Measurements from ENCODE around the gene TTC28. TPM values are rescaled to one million over a fixed set of nuclear protein-coding genes. Genes with fewer than 3 reads are reported as not detected.

The TTC28 gene
- total and polyA plus RNA-seq, 2 donors (not counting 3 experiments of a cell fraction or from before 2014, with no cell fraction given): 16.5 to 51.1 TPM

DNA sequence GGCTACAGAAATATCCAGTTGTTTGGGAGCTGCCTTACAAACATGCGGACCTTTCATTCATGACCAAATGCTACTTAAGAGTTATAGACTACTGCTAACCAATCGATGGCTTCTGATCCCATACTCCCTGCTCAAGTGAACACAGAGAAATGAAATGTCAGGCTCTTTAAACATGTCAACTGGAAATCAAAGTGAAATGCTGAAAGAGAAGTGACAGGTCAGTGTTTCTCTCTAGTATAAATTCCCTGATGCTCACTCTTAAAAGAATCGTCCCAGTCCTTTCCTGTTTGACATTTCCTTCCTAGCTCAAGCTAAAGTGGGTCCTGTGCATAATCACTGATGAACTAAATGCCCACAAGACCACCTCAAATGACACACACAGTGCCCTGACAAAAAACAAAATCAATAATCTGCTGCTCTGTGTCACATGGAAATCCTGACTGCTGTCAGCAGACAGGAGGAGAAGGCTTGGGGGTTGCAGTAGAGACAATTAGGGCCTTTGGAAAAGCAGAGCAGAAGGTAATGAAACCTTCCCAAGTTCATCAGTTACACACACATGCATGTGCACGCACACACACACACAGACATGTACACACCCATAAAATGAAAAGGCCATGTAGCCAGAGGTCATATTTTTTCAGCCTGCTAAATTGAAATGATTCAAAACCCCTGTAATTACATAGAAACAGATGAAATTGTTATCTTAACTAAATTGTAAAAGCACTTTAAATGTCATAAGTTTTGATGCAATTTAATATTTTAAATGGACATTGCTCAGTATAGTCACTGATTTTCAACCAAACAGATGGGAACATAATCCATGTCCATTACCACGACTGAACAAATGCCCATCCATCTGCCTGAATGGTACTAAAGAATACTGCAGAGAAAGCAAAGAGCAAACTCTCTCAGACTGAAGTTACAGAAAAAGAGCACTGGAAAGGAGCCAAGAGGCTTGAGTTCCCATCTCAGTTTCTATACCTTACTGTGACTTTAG, 330.7 kb downstream of the TTC28 start:
- no peak for FAIRE-seq
- no peak for DNase-seq (ENCODE audit: low read depth, low spot score)
- dilution Hi-C loops (cut with MboI; ENCODE audit: extremely low pct_ligation_motif_present, low sequenced_read_pairs) (no loop called here), intact Hi-C loops (cut with micrococcal nuclease) (no loop called here)
- CTCF ChIA-PET: no interaction called here
- Histone ChIP-seq H3K36me3 (ENCODE audit: control insufficient read depth in 2 of 2, extremely low read depth in 1 of 2, insufficient read depth in 2 of 2, low read length in 2 of 2) (no peaks in the 10 kb centered on the region), H3K79me2 (ENCODE audit: control insufficient read depth, insufficient read depth, low read length) (no peaks in the 10 kb centered on the region), H3K27me3 (ENCODE audit: control insufficient read depth in 2 of 2, insufficient read depth in 2 of 2, low read length in 2 of 2) (no peaks in the 10 kb centered on the region), H3K27ac (ENCODE audit: insufficient read depth, low read depth, low read length) (no peak overlapping the region), H3K9ac (replicated peaks; ENCODE audit: extremely low read depth, insufficient read depth, low read length) (no peak overlapping the region), H3K4me3 (replicated peaks in 1 of 3; ENCODE audit: insufficient read depth in 1 of 3, low read depth in 1 of 3, low read length in 3 of 3) (no peak overlapping the region), H3K4me1 (ENCODE audit: control insufficient read depth, extremely low read depth, insufficient read depth, low read length) (no peaks in the 10 kb centered on the region), H2AFZ (ENCODE audit: low read depth, low read length) (no peak overlapping the region), H3K9me3 (replicated peaks; ENCODE audit: control insufficient read depth, insufficient read depth, low read length) (no peaks in the 10 kb centered on the region), H4K20me1 (replicated peaks; ENCODE audit: control insufficient read depth, extremely low read depth, insufficient read depth, low read length) (peaks cover 8% of the 10 kb centered on the region), H3K4me2 (ENCODE audit: insufficient read depth, low read length) (no peak overlapping the region), H3K9me1 (replicated peaks; ENCODE audit: control insufficient read depth, extremely low read depth, insufficient read depth, low read length) (no peaks in the 10 kb centered on the region)
- no TSS peak for BruUV-seq (replicated peaks)
- TF ChIP-seq MYC (IDR thresholded peaks at IDR 0.05; ENCODE audit: low read depth, low read length) (no peak), POLR2A (IDR thresholded peaks at IDR 0.05; ENCODE audit: low read depth, low read length) (no peak), EZH2 (IDR thresholded peaks at IDR 0.05; ENCODE audit: borderline replicate concordance, low read depth, low read length, severe bottlenecking) (no peak), POLR2AphosphoS5 (IDR thresholded peaks at IDR 0.05; ENCODE audit: insufficient read depth, low read depth, low read length) (no peak), FOS (IDR thresholded peaks at IDR 0.05; ENCODE audit: borderline replicate concordance, insufficient read depth, low read length) (no peak)
- TF ChIP-seq, protein P1, sequence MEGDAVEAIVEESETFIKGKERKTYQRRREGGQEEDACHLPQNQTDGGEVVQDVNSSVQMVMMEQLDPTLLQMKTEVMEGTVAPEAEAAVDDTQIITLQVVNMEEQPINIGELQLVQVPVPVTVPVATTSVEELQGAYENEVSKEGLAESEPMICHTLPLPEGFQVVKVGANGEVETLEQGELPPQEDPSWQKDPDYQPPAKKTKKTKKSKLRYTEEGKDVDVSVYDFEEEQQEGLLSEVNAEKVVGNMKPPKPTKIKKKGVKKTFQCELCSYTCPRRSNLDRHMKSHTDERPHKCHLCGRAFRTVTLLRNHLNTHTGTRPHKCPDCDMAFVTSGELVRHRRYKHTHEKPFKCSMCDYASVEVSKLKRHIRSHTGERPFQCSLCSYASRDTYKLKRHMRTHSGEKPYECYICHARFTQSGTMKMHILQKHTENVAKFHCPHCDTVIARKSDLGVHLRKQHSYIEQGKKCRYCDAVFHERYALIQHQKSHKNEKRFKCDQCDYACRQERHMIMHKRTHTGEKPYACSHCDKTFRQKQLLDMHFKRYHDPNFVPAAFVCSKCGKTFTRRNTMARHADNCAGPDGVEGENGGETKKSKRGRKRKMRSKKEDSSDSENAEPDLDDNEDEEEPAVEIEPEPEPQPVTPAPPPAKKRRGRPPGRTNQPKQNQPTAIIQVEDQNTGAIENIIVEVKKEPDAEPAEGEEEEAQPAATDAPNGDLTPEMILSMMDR (IDR thresholded peaks at IDR 0.05; ENCODE audit: extremely low read depth in 1 of 2, insufficient read depth in 1 of 2, low read depth in 1 of 2, low read length in 2 of 2): no peak
- TF ChIP-seq, protein P2, sequence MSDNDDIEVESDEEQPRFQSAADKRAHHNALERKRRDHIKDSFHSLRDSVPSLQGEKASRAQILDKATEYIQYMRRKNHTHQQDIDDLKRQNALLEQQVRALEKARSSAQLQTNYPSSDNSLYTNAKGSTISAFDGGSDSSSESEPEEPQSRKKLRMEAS (IDR thresholded peaks at IDR 0.05; ENCODE audit: insufficient read depth, insufficient read length): no peak
- POLR2A ChIA-PET: no interaction called here

Measured in endothelial cell of umbilical vein (primary cell).